ENCODE results near the gene SRSF5. TPM values are rescaled to one million over a fixed set of nuclear protein-coding genes. Genes with fewer than 3 reads are reported as not detected.

Gene SRSF5
- total and polyA plus RNA-seq, 2 of the 8 experiments (the other 6 are each of a cell fraction or from before 2014, with no cell fraction given), result 101 to 238 TPM

DNA sequence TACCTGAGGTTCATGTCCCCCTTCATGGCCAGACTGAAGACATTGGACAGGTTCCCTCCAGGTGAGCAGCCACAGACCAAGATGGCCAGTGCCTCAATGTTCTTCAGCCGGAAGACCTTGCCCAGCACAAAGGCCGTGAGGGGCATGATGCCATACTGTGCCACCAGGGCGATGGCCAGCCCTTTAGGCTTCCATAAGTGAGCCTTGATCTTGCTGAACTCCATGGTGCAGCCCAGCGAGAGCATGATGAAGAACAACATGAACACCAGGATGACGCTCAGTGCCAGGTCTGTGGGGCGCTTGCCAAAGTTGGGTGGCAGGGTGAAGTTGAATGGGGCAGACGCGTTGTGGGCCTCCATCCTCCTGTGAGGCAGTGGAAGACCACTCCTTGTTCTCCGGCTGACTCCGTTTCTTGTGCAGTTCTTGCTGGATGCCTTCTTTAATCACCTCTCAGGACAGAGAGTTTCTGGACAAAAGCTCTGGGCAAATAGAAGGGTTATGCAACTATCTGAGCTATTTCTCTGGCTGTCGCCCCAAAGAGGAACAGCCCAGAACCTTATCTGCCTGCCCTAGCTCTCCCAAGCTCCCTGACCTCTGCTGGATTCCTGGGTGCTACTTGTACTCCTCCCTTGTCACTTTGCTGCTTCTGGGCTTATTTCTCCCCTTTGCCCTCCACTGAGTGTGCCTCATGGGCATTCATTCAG is 30.0 kb downstream of the SRSF5 start, which contains the start of gene SLC10A1 (continued):
- TF ChIP-seq NRF1 (IDR thresholded peaks at IDR 0.05; ENCODE audit: low read depth, low read length) (no peak), EGR1 (IDR thresholded peaks at IDR 0.05; ENCODE audit: borderline replicate concordance, low read depth, low read length) (no peak), BACH1 (IDR thresholded peaks at IDR 0.05; ENCODE audit: low read length) (no peak), SUZ12 (IDR thresholded peaks at IDR 0.05; ENCODE audit: low read length) (no peak)

Data from H1 (cell line).